NCI-H748 treated with DMSO at 0.1 percent for 48 hours (cell line): ENCODE data around the gene CLEC1B.
"Not testable (repeated sequence)": the region's sequence is repeated elsewhere in the genome, so short reads cannot be mapped to it uniquely, and the experiment has no call there.

Source experiments
- DNase-seq: peaks from one replicate; lab custom pipeline; 2025; lab: John Stamatoyannopoulos, UW

CLEC1B gene

DNA sequence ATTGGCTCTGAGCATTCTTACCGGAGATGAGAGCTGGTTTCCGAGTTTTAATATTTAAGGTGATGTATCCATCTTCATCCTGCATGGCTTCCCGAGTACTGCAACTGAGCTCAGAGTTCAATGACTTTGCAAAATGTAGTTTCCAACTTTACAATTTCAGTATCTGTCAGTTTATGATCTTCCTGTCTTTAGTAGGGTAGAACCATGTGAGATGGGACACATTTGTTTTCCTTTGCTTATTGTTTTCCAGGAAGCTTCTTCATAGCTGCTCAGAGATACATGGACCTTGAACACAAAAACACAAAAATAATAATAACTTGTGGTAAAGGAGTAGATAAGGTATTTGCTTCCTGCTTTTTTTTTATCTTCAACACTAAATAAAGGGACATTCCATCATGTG, at the start of gene CLEC1B:
Gene CLEC1B (minus strand): TSS at position 106 of the 400 bp plus-strand sequence. CDS start 21 bp downstream, at position 85.
- no peak for DNase-seq

DNA sequence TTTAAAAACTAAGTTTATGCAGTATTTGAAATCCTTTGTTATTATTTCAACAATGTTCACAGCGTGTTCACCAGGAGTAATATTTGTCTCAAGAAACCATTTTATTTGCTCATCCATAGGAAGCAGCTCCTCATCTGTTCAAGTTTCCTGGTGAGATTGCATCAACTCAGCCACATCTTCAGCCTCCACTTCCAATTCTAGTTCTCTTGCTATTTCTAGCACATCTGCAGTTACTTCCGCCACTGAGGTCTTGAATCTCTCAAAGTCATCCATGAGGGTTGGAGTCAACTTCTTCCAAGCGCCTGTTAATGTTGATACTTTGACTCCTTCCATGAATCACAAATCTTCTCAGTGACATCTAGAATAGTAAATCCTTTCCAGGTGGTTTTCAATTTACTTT, 49.6 kb upstream of the CLEC1B start:
- no peak for DNase-seq

DNA sequence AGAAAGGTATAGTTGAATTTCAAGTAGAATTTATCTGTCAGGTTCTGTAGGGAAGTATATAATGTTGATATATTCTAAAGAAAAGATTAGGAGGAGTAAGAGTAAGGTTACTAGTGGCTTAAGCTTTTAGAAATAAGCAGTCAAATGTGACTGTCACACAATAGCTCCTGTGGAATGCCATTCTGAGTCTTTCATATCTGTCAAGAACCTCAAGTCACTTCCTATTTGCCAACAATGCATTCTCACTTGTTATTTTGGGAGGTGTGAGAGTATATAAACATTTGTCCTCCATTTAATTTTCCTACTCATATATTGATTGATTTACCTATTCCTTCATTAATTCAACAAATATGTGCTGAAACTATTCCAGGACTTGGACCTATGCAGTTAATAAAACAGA, 43.2 kb upstream of the CLEC1B start:
- DNase-seq: no peak

GRCh38 chr12:10033783-10034545, 35.0 kb upstream of the CLEC1B start:
- DNase-seq: no peak

GRCh38 chr12:10031771-10032175, 32.9 kb upstream of the CLEC1B start:
- no peak for DNase-seq

DNA sequence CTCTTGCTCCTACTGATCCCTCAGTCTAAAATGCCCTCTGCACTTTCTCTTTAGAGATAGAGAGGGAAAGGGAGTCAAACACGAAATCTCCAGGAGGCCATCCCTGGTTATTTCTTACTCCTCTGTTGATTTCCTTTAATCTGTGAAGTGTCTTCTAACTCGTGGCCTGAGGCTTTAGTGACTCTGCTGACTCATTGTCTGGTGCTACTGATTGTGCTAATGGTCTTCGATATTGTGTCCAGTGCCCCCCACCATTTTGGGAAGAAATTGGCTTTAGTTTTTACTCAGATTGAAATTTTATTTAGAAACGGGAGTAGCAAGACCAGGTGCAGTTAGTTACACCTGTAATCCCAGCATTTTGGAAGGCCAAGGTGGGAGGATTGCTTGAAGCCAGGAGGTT, 32.4 kb upstream of the CLEC1B start:
- no peak for DNase-seq

GRCh38 chr12:10030446-10030845, 31.5 kb upstream of the CLEC1B start, which contains the start of gene CLEC9A:
TSS of gene CLEC9A (plus strand) at chr12:10030682. CDS start at chr12:10052688, 22,006 bp downstream.
- no peak for DNase-seq

DNA sequence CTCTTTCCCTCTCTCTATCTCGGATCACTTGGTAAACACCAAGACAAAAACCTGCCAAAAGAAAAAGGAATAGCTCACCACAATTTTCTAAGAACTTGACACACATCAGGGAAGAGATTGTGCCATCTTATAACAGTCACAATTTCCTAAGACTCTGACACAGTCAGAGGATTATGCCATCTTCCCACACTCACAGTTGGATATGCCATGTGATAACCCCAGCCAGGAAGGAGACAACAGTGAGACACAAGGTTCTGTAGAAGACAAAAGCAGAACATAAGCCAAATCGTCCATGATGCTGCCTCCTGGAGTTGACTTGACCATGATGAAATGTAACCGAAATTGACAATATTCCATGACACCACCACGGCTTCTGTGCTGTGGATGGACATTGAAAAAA, 28.8 kb upstream of the CLEC1B start:
- no peak for DNase-seq

GRCh38 chr12:10027311-10027710, 28.4 kb upstream of the CLEC1B start:
- no peak for DNase-seq

- not testable (repeated sequence) for DNase-seq
Measured at GRCh38 chr12:10026666-10027065, 27.7 kb upstream of the CLEC1B start.

DNA sequence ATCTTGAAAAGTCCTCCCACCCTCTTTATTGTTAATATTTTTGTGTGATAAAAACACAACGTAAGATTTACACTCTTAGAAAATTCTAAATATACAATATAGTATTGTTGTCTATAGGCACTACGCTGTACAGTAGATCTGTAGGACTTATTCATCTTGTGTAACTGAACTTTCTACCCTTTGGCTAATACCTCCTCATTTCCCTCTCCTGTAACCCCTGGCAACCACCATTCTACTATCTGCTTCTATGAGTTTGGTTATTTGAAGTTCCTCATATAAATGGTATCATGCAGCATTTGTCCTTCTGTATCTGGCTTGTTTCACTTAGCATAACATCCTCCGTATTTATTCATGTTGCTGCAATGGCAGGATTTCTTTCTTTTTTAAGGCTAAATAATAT, 26.3 kb upstream of the CLEC1B start:
- no peak for DNase-seq

DNA sequence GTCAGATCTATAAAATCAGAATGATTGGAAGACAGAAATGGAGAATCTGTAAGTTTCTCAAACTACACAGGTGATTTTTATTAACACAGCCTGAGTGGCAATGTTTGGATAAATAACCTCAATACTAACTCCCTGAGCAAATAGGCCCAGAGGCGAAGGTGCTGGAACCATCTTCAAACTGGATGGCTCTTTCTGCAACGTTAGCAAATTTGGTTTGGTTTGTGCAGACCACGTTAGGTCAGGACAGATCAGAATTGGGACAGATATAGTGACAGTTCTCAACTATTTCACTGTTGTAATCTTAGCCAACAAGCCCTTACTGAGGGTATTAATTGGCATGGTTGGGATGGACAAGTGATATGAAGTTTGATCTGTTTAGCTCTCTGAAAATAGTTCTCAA, 22.4 kb upstream of the CLEC1B start:
- DNase-seq: no peak

GRCh38 chr12:10018386-10018785, 19.5 kb upstream of the CLEC1B start:
- DNase-seq: no peak

DNA sequence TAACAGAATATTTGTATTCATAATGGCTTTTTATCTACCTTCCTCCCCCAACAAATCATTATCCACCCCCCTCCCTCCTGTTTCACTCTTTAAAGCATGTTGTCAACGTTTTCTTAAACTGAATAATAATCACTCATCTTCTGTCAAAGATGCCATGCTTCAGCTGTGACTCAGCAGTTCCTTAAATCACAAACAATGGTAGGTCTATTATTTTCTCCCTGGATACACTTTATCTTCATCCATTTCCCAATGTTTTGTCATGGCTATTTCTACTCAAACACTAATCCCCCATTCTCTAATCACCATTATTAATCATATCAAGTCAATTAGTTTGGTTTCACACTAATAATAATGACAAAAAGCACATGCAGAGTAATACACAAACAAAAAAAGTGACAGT, 18.0 kb upstream of the CLEC1B start:
- no peak for DNase-seq

- no peak for DNase-seq
Measured at GRCh38 chr12:10015450-10015849, 16.5 kb upstream of the CLEC1B start.

GRCh38 chr12:10012630-10013330, 13.9 kb upstream of the CLEC1B start:
- DNase-seq: no peak

DNA sequence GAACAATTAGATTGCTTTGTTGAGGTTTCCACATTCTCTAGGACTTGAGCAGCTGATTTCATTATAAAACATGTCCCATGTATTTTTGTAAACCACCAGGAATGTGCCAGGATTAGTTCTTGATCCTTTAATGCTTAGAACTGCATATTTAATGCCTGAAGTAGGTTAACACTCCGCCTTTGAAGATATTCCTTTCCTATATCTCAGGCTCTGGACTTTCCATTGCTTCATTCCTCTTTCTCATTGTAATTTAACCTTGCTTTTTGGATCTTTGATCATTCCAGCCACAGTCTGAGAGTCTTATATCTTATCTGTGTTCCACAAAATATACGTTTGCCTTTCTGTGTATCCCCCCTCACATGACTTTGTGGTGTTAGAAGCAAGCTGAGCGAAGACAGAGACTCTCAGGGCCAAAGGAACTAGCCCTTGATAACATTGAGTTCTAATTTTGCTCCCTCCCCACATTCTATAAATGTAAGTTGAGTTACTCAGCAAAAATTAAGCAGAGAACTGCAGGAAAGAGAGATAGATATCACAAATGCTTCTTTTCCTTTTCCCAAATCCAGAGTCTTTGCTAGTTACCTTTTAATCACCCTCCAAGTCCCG, 2.4 kb upstream of the CLEC1B start:
- no peak for DNase-seq

- DNase-seq: no peak
Measured at GRCh38 chr12:9992296-9992695, 6.6 kb downstream of the CLEC1B start.

DNA sequence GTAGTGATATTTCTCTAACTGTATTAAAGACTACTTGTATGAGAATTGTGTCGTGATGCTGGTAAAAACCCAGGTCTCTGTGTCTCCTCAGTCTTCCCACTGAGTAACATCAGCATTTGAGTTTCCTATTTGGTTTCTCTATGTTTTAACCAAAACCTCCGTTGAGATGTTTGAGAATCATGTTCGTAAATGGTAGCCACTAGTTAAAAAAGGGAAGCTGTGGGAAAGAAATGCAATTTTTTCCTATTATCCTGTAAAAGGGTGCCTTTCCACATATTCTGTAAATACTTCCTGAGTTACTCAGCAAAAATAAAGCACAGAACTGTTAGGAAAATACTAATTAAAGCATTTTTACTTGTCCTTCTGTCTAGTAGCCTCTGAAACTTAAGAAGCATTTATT, 7.0 kb downstream of the CLEC1B start:
- no peak for DNase-seq

GRCh38 chr12:9980126-9980525, 18.8 kb downstream of the CLEC1B start:
- no peak for DNase-seq

GRCh38 chr12:9977916-9978315, 21.0 kb downstream of the CLEC1B start:
- no peak for DNase-seq

- DNase-seq: not testable (repeated sequence)
Measured at GRCh38 chr12:9976626-9977025, 22.3 kb downstream of the CLEC1B start.

DNA sequence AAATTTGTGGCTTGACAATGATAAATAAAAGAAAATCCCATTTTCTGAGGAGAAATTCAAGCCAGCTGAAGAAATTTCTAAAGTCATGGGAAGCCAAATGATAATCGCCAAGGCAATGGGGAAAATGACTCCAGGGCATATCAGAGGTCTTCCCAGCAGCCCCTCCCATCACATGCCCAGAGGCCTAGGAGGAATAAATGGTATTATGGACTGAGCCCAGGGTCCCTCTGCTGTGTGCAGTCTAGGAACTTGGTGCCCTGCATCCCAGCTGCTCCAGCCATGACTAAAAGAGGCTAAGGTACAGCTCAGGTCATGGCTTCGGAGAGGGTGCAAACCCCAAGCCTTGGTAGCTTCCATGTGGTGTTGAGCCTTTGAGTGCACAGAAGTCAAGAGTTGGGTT, 23.3 kb downstream of the CLEC1B start:
- DNase-seq: no peak
